Stimulated activated CD8-positive, alpha-beta memory T cell treated with anti-CD3 and anti-CD28 coated beads, Interleukin-2, amount 100 ng/mL, for 1 hour (primary cell): Measurements from ENCODE around the gene CAPZA1.

Source experiments
- DNase-seq, 2 donors: peaks; one replicate each; pipeline ENCODE4 v3.0.0-alpha.2; 2020; ENCODE audit warnings: low read depth in 2 of 2

The CAPZA1 gene

DNA sequence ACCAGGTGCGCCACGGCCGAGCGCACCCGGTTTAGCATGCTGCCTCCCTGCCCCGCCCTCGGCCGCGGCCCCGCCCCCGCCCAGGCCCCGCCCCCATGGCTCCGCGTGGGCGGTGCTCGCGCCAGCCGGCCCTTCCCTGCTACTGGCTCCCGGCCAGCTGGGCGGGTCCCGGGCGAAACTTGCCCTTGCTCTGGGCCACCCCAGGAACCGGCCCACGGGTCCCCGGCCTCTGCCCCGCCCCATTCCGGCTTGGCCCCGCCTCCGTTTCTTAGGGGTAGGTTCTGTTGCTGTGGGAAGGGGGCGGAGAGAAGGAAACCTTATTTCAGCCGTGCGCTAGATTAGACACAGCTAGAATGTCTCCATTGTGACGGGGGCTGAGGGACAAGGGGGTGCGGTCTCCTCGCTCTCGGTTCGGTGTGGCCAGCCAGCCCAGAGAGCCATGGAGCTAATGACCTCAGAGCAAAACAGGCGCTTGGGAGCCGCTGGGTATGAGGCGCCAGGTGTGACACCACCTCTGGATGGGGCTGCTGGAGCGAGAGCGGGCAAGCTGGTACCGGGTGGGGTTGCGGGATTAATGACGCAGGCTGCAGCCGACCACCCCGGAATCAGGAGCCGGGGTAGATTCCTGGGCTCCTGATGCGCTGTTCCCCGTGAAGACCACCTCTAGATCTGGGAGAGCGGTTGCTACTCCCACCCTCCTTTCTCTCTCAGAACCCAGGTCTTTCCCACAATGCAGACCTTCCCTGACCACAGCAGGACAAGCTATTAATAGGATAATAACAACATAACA lies 95.8 kb downstream of the CAPZA1 start, which contains the start of gene PPM1J:
PPM1J (minus strand) TSS at position 69 of the 790 bp plus-strand sequence; CDS start at position 38, 31 bp downstream.
- DNase-seq: peak; percentile 93 to 95

DNA sequence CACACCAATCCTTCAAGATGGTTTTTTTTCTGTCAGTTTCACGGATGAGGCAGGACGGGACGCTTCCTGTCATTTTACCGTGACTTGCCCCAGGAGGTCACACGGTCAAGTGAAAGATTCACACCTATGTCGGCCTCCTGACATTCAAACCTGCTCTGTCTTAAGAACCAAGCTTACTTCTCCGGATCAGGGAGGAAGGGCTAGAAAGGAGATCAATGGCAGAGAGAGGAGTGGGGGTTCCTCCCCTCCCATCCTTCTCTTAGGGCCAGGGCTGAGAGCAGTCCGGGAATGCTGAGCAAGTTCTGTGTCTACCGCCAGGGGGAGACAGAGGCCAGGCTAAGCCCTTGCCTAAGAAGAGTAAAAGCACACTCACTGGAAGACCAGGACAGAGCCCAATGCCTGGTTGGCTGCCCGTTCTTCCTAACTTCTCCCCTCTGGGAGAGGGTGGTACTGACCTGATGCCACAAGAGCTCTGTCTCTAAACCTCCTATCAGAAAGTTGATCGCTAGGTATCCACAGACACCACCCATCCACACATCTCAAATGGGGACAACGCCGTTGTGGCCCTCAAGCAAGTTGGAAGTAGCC lies 96.6 kb downstream of the CAPZA1 start:
- peak; percentile 57 to 61 for DNase-seq

DNA sequence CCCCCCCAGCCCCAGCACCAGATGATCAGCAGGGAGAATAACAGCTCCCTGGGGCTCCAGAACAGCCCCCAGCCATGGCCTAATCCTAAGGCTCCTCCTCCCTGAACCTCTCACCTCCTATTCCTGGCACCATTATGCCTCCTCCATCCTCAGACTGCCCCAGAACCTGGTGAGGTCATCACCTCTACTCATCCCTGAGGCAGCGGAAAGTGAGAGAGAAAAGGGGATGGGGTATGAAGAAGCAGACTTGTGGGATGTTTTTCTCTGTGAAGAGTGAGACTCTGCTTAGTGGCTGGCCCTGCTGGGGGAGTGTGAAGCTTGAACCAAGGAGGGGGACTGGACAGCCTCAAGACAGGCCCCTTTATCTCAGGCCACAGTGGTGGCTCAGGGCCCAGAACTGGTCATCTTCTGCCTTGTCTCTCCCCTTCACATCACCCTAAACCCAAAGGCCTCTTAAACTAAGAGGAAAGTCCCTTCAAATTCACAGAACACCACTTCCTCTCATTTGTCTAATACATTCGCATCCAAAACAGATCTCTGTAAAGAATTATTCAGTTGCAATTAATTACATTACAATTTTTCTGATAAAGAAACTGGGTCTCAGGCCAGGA lies 97.7 kb downstream of the CAPZA1 start:
- no peak for DNase-seq

DNA sequence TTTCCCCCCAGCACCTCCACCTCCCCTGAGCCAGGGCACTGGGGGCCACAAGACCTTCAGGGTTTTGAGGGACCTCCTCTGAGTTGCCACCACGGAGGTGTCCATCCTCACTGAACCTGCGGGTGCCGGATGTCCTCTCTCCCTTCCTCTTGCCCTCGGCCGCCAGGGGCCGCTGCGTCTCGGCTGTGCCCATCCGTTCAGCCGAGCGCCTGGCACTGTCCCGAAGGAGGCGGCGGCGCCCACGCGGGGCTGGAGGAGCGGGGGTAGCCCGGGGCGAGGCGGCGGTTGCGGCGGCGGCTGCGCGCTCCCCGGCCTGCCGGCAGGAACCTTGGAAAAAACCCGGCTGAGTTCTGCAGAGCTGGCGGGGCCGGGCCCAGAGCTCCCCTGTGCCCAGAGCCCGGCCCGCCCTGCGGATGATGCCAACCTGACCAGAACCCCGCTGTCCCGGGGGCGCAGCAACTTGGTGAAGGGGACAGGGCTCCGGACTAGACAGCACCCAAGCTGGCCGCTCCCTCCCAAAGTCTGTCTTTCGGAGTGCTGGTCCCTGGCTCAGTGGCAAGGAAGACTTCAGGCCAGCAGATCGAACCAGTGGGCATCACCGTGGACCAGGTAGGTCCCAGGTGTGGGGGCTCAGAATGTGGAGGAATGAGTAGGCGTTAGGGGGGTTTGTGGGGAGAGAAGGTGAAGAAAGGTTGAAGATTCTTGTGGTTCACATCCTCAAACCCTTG lies 99.2 kb downstream of the CAPZA1 start:
- DNase-seq: peak; percentile 30 to 58

DNA sequence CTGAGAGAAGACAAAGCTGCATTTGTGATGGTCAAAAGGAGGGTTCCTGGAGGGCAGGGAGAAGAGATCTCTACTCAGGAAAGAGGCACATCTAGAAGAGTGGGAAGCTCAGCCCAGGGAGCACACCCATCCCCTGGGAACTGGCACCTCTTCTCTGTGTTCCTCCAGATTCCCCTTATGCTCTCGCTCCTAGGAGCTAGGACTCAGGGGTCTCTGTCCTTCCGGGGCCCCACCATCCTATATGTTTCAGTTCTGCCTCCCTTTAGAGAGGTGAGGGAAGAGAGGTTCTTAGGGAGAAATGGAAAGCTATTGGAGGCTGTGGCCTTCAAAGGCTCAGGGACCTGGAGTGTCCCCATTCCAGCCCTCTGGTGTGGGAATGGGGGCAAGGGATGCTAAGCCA lies 100.1 kb downstream of the CAPZA1 start:
- DNase-seq: no peak

DNA sequence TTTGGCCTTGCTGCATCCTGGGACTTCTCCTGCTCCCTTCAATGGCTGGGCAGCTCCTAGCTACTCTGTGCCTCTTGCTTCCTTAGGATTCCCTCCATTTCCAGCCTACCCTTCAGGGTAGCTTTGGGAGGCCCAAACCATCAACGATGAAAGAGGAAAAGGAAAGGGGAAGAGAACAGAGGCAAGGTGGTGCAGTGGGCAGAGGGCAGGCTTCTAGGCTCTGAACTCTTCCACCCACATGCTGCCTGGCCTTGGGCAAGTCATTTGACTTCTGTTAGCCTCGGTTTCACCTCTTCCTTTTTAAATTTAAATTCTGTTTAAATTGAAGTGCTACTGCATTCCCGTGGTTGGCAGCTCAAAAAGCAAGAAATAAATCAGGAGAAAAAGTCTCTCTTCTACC lies 101.2 kb downstream of the CAPZA1 start:
- DNase-seq: no peak
